ENCODE results near the gene PNP.

PNP gene

DNA sequence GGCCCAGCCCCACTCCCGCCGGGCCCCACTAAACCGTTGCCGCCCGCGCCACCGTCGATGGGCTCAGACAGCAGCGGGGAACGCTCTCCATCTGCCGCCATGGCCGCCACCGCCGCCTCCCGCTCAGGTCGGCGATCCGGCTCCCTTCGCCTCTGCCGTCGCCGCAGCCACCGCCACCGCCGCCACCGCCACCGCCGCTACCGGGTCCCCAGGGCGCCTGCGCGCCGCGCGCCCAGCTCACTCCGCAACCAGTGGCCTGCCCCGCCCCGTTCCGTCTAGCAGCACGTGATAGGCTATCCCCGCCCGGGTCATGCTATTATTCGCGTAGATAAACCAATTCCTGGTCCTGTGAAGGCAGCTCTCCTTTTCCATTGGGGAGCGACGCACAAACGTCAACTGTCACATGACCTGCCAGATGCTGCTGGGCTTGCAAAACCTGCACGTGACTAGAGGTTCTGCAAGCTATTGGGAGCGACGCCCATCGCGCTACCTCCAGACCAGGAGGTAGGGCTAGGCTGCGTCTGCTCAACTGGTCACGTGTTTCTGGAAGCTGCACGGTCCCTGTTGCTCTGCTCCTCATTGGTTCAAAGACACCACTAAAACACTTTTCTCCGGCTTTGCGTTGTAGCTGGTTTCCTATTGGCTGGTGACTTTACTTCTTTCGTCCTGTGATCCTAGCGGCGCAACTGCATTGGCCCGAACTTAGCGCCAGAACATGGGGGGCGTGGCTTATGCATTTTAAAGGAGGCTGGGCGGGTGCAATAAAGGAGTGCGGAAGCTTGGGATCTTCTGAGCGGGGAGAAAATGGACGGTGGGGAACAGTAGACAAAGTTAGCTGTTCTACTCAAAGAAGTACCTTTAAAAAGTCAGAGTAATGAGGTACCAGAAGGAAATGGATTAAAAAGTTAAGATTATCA, 7.7 kb upstream of the PNP start, which contains the start of gene PIP4P1 (continued):
- TF ChIP-seq SCRT1 (tag by site-specific recombination; IDR thresholded peaks at IDR 0.05; ENCODE audit: borderline replicate concordance) = peak; percentile 70; the same call in 1 of the 2 replicates
- TF ChIP-seq, protein P1, sequence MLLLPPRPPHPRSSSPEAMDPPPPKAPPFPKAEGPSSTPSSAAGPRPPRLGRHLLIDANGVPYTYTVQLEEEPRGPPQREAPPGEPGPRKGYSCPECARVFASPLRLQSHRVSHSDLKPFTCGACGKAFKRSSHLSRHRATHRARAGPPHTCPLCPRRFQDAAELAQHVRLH (tag by site-specific recombination; IDR thresholded peaks at IDR 0.05) = peak; percentile 100
- peak; percentile 85 for TF ChIP-seq SP3 (tag by site-specific recombination; IDR thresholded peaks at IDR 0.05)
- TF ChIP-seq ZFP37 (tag by site-specific recombination; IDR thresholded peaks at IDR 0.05) = no peak

DNA sequence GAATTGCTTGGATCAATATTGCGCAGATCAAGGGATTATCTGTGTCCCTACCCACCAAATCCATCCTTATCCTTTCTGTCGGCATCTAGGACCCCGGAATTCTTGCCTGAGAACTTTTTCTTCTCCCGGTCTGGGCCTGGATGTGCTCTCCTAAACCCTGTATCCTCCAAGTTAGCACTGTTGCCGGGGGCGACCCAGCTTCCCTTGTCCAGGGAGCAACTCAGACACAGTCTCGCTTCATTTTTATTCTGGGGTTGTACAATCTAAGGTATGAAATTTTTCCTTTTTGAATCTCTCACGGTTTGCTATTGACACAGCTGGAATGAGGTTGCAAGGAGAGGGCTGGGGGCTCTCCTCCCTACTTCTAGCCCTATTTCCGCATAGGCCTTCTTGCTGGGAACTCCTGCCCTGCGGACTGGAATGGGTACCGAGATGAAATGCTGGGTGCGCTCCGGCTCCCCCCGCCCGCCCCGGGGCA, 403 bp upstream of the PNP start:
- H3K9me3 ChIP-seq (ENCODE audit: control insufficient read depth, insufficient read depth, low read depth, low read length) = no peaks in the 10 kb centered on the region
- CTCF ChIA-PET = interaction anchor here (0.6 to 1.2 kb wide), 2 partner anchors 53 to 89 kb away, joined by 3 read pairs; no protein-coding TSS in a partner anchor
- peak overlapping the region; percentile 84; the same call in 1 of the 2 replicates for H3K27ac ChIP-seq (ENCODE audit: extremely low read depth, low read depth, low read length)
- POLR2A ChIA-PET = interaction anchor here (1.1 to 2.6 kb wide), 6 partner anchors 8 to 126 kb away, joined by 3 to 41 read pairs (median 16); partner anchors contain the start of genes APEX1, OSGEP, PARP2 and PIP4P1
- H3K4me1 ChIP-seq (ENCODE audit: control insufficient read depth, insufficient read depth, low read length) = peaks cover 5% of the 10 kb centered on the region
- peaks cover 16 to 26% of the 10 kb centered on the region in 2 experiments for H3K36me3 ChIP-seq (ENCODE audit: control insufficient read depth in 2 of 2, insufficient read depth in 1 of 2, low read length in 2 of 2)
- TF ChIP-seq ZNF404 (tag by site-specific recombination; IDR thresholded peaks at IDR 0.05) (no peak), ZFP37 (tag by site-specific recombination; IDR thresholded peaks at IDR 0.05) (no peak), ZBTB7A (tag by site-specific recombination; IDR thresholded peaks at IDR 0.05; ENCODE audit: low read depth) (no peak), ZSCAN30 (tag by site-specific recombination; IDR thresholded peaks at IDR 0.05) (no peak), ZNF549 (tag by site-specific recombination; IDR thresholded peaks at IDR 0.05) (no peak), ZNF112 (tag by site-specific recombination; IDR thresholded peaks at IDR 0.05) (no peak), ZNF830 (tag by site-specific recombination; IDR thresholded peaks at IDR 0.05; ENCODE audit: low read depth) (no peak), ZNF23 (tag by site-specific recombination; IDR thresholded peaks at IDR 0.05; ENCODE audit: borderline replicate concordance) (no peak), ZNF660 (tag by site-specific recombination; IDR thresholded peaks at IDR 0.05) (no peak)
- TF ChIP-seq, protein P2, sequence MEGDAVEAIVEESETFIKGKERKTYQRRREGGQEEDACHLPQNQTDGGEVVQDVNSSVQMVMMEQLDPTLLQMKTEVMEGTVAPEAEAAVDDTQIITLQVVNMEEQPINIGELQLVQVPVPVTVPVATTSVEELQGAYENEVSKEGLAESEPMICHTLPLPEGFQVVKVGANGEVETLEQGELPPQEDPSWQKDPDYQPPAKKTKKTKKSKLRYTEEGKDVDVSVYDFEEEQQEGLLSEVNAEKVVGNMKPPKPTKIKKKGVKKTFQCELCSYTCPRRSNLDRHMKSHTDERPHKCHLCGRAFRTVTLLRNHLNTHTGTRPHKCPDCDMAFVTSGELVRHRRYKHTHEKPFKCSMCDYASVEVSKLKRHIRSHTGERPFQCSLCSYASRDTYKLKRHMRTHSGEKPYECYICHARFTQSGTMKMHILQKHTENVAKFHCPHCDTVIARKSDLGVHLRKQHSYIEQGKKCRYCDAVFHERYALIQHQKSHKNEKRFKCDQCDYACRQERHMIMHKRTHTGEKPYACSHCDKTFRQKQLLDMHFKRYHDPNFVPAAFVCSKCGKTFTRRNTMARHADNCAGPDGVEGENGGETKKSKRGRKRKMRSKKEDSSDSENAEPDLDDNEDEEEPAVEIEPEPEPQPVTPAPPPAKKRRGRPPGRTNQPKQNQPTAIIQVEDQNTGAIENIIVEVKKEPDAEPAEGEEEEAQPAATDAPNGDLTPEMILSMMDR (tag by site-specific recombination; IDR thresholded peaks at IDR 0.05) = no peak
- TF ChIP-seq, protein P3, sequence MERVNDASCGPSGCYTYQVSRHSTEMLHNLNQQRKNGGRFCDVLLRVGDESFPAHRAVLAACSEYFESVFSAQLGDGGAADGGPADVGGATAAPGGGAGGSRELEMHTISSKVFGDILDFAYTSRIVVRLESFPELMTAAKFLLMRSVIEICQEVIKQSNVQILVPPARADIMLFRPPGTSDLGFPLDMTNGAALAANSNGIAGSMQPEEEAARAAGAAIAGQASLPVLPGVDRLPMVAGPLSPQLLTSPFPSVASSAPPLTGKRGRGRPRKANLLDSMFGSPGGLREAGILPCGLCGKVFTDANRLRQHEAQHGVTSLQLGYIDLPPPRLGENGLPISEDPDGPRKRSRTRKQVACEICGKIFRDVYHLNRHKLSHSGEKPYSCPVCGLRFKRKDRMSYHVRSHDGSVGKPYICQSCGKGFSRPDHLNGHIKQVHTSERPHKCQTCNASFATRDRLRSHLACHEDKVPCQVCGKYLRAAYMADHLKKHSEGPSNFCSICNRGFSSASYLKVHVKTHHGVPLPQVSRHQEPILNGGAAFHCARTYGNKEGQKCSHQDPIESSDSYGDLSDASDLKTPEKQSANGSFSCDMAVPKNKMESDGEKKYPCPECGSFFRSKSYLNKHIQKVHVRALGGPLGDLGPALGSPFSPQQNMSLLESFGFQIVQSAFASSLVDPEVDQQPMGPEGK (tag by site-specific recombination; IDR thresholded peaks at IDR 0.05) = 0 out of 2 replicates have a peak, but pooled peaks have one; percentile 17
- TF ChIP-seq, protein P4, sequence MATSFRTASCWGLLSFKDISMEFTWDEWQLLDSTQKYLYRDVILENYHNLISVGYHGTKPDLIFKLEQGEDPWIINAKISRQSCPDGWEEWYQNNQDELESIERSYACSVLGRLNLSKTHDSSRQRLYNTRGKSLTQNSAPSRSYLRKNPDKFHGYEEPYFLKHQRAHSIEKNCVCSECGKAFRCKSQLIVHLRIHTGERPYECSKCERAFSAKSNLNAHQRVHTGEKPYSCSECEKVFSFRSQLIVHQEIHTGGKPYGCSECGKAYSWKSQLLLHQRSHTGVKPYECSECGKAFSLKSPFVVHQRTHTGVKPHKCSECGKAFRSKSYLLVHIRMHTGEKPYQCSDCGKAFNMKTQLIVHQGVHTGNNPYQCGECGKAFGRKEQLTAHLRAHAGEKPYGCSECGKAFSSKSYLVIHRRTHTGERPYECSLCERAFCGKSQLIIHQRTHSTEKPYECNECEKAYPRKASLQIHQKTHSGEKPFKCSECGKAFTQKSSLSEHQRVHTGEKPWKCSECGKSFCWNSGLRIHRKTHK (tag by site-specific recombination; IDR thresholded peaks at IDR 0.05) = no peak
- TF ChIP-seq, protein P5, sequence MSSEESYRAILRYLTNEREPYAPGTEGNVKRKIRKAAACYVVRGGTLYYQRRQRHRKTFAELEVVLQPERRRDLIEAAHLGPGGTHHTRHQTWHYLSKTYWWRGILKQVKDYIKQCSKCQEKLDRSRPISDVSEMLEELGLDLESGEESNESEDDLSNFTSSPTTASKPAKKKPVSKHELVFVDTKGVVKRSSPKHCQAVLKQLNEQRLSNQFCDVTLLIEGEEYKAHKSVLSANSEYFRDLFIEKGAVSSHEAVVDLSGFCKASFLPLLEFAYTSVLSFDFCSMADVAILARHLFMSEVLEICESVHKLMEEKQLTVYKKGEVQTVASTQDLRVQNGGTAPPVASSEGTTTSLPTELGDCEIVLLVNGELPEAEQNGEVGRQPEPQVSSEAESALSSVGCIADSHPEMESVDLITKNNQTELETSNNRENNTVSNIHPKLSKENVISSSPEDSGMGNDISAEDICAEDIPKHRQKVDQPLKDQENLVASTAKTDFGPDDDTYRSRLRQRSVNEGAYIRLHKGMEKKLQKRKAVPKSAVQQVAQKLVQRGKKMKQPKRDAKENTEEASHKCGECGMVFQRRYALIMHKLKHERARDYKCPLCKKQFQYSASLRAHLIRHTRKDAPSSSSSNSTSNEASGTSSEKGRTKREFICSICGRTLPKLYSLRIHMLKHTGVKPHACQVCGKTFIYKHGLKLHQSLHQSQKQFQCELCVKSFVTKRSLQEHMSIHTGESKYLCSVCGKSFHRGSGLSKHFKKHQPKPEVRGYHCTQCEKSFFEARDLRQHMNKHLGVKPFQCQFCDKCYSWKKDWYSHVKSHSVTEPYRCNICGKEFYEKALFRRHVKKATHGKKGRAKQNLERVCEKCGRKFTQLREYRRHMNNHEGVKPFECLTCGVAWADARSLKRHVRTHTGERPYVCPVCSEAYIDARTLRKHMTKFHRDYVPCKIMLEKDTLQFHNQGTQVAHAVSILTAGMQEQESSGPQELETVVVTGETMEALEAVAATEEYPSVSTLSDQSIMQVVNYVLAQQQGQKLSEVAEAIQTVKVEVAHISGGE (tag by site-specific recombination; conservative IDR thresholded peaks at IDR 0.05; ENCODE audit: low read depth) = 0 out of 2 replicates have a peak, but pooled peaks have one; percentile 6
- H3K4me3 ChIP-seq (ENCODE audit: low read depth, low read length) = peak overlapping the region; percentile 71

All from HEK293 (cell line).